ENCODE measurements around the gene HIVEP3.

Gene HIVEP3

GRCh38 chr1:41530411-41530810 is 388.3 kb downstream of the HIVEP3 start:
- no peak for DNase-seq (ENCODE audit: low spot score)

GRCh38 chr1:41529621-41530395 is 388.9 kb downstream of the HIVEP3 start:
- DNase-seq (ENCODE audit: low spot score): no peak

DNA sequence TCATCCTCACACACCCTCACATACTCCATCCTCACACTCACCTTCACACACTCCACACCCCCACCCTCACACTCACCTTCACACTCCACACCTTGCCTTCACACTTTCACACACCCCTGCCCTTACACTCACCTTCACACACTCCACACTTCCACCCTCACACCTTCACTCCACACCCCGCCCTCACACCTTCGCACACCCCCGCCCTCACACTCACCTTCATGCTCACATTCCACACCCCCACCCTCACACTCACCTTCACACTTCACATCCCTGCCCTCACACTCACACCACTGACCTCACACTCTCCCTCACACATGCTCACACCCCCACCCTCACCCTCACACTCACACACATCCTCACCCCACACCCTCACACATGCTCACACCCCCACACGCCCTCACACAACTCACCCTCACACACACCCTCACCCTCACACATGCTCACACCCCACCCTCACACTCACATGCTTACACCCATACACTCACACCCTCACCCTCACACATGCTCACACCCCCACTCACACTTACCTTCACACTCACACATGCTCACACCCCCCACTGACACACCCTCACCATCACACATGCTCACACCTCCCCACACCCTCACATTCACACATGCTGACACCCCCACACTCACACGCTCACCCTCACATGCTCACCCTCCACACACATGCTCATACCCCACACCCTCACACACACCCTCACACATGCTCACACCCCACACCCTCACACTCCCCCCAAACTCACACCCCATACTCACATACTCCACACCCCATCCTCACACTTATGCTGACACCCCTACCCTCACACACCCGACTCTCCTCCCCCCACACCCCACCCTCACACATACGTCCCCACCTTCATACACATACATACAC is 389.8 kb downstream of the HIVEP3 start:
- DNase-seq (ENCODE audit: low spot score): no peak

- DNase-seq (ENCODE audit: low spot score): no peak
Observed at GRCh38 chr1:41528106-41528505, 390.6 kb downstream of the HIVEP3 start.

DNA sequence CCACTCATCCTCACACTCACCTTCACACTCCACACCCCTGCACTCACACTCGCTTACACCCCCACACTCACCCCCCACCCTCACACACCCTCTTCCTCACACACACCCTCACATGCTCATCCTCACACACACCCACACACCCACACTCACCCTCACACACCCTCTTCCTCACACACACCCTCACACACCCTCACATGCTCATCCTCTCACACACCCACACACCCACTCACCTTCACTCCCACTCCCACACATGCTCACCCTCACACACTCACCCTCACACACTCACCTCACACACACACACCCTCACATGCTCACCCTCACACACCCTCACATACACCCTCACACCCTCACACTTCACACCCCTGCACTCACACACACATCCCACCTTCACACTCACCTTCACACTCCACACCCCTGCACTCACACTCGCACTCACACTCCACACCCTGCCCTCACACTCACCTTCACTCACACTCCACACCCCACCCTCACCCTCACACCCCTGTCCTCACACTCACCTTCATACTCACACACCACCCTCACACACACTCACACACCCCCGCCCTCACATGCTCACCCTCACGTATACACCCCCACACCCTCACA is 391.7 kb downstream of the HIVEP3 start:
- DNase-seq (ENCODE audit: low spot score): no peak

DNA sequence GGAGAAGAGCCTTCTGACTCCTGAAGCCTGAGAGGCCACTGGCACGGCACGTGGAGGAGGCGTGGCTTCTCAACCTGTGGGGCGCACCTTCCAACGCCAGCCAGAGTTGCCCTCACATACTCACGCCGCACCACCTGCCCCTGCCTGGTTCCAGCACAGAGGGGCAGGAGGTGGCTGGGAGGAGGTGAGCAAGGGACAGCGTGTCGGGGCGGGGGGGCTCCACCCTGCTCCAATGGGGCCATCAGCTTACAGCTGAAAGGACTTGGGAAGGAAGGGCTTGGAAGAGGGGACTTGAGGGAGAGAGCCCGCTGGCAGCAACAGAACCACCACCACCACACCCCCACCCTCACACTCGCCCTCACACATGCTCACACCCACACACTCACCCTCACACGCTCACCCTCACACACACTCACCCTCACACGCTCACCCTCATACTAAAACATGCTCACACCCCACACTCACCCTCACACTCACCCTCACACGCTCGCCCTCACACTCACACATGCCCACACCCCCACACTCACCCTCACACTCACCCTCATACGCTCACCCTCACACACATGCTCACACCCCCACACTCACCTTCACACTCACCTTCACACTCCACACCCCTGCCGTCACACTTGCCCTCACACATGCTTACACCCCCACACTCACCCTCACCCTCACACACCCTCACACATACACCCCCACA is 392.7 kb downstream of the HIVEP3 start:
- no peak for DNase-seq (ENCODE audit: low spot score)

DNA sequence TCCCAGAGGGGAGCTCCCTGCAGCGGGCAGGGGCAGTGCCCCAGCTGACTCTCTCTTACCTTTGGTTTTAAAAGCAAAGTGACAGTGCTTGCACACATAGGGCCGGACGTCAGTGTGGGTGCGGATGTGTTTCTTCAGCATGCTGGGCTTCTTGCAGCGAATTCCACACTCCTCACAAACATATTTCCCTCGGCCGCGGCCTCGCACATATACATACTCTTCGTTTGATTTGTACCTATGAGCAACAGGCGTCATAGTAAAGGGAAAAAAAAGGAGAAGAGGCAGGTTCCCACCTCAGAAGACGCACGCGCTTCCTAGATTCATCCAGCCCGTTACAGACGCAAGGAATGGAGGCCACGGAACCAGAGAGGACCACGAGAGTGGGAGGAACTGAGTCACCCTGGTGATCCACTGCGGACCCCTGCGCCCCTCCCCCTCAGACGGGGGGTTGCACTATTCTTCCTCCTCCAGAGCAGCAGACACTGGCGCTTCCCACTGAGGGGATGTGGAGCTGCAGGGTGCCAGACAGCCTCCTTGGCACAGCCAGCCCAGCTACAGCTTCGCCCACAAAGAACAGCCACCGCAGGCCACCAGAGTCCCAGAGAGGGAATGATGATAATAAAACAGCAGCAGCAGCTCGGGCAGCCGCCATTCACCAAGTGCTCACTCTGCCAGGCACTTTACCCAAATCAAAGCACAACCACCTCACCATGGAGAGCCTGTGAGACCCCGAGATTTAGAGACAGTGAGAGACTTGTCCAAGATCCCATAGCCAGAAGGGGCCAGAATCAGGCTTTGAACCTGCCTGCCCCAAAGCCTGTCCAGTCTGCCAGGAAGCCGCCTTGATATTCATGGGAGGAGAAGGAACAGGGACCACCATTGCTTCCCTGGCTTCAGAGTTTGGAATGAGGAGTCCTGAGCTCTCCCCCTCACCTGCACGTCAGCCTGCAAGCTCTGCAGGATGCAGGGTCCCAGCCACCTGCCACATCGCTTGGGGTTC is 393.7 kb downstream of the HIVEP3 start:
- DNase-seq (ENCODE audit: low spot score): no peak

DNA sequence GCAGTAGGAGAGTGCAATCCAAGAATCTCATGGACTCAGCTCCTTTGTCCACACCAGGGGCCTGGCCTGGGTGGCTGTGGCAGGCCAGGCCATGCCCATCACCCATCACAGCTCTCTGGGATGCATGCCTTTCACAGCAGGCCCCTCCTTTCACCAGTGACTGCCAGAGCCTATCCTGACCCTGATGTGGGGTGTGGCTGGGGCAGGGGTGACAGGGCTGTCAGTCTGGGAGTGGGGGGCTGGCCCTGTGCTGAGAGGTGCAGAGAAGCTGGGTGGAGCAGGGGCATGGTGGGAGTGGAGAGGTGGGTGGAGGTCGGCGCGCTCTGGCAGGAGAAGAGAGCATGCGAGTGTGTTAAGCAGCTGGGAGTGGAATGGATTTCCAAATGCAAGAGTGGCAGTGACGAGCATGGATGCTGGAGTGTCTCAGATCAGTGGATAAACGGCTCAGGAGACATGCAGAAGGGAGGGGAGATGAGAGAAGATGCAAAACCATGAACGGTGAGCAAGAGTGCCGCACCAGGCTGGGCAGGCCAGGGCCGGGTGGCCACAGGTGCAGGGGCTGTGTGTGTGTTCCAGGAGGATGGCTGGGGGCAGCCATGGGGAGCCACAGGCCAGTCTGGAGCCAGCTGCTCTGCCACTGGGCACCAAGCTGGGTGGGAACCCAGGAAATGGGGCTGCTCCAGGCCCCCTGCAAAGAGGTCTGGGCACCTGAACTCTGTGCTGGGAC is 394.6 kb downstream of the HIVEP3 start:
- DNase-seq (ENCODE audit: low spot score): no peak

GRCh38 chr1:41523071-41523470 is 395.7 kb downstream of the HIVEP3 start:
- DNase-seq (ENCODE audit: low spot score): no peak

DNA sequence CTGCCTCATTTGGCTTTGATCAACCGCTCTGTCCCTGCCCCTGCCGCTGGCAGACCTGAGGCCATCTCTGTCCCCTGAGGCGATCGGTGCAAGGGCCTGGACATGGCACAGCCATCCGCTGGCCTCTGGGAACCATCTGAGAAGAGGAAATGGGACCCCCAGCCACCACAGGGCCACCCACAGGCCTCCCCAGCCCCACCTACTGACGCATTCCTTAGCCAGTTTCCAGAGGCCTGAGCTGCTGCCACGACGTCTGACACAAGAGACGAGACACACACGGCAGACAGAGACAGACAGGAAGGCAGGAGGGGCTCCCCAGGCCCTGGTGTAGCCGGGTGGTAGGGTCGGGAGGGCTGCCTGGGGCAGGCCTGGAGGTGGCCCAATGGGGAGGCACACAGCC is 397.0 kb downstream of the HIVEP3 start:
- no peak for DNase-seq (ENCODE audit: low spot score)

DNA sequence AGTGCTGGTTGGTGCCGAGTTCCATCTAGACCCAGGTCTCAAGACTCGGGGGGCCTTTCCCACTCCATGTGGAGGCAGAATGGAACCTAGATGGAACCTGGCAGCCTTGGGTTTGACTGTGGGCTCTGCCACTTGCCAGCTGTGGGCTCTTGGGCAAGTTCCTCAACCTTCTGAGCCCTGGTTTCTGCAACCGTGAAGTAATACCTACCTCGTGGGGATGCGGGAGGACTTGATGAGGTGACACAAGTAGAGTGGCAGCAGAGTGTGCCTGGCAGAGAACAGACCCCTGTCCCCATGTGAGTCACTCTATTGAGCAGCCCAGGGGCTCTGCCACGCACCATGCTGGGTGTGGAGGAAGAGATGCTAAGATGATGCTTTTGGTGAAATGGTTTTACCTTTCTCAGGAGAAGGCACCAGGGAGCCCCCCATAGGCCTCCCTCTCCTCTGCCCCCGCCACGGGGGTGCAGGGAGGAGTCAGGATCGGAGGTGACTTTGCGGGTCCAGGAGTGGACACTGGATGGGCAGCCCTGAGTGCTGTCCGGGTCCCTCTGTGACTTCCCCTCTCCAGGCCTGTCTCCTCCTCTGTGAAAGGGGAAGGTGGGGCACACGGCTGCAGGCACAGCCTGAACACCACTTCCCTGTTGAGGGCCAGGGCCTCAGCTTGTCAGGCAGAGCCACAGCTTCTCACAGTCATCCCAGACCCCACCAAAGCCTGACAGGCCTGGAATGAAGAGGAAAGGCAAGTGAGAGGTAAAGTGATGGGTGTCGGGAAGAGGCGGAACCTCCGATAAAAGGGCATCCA is 397.6 kb downstream of the HIVEP3 start:
- DNase-seq (ENCODE audit: low spot score): no peak

GRCh38 chr1:41519667-41520066 is 399.1 kb downstream of the HIVEP3 start:
- DNase-seq (ENCODE audit: low spot score): no peak

GRCh38 chr1:41518471-41518870 is 400.3 kb downstream of the HIVEP3 start:
- no peak for DNase-seq (ENCODE audit: low spot score)

DNA sequence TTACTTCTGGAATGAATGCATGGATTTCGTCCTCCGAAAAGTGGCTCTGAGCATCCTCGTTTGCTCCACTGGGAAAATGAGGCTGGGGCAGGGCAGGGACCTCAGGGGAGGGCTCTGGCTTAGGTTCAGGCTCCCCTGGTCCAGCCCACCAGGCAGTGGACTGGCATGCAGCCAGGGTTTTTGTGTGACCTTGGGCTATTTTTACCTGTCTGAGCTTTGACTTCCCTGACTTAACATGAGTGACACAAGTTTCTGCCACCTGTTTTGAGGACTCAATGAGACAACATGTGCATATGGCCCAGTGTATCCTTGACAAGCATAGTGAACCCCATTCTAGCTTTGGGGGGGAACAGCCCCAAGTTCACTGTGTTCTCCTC is 401.7 kb downstream of the HIVEP3 start:
- DNase-seq (ENCODE audit: low spot score): no peak

GRCh38 chr1:41516168-41517061 is 402.3 kb downstream of the HIVEP3 start:
- peak; percentile 63 for DNase-seq (ENCODE audit: low spot score)

DNA sequence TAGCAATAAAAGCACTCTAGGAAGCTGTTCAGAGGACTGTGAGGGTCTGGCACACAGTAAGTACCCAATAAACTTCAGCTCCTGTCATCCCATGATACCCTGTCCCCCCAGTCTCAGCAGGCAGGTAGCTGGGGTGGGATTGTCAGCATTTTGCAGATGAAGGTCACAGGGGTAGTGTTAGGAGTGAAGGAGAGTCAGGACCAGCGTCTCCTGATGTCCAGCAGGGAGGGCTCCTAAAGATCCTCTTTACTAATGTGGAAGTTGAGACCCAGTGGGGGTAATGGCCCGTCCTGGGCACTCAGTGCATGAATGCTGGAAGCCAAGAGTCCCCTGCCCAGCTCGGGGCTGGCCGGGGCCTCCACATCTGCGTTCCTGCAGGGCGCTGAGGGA is 402.9 kb downstream of the HIVEP3 start:
- no peak for DNase-seq (ENCODE audit: low spot score)

GRCh38 chr1:41515131-41515678 is 403.5 kb downstream of the HIVEP3 start:
- DNase-seq (ENCODE audit: low spot score): no peak

DNA sequence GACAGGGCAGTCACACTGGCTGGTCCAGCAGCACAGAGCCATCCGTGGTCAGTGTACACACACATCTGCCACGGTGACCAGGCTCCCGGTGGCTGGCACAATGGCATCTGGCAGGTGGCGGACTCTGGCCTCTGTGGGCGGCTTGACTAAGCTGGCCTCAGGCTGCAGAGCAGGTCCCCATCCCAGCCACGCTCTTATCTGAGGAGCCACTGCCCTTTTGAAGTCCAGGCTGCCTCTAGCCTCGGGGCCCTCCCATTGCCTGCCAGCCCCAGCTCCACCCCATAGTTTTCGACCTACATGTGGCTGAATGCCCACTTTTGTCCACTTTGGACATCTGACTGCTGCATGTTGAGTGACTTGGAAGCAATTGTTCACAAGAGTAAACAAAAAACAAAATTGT is 404.3 kb downstream of the HIVEP3 start:
- DNase-seq (ENCODE audit: low spot score): no peak

All from activated CD4-positive, alpha-beta T cell treated with anti-CD3 and anti-CD28 coated beads, Interleukin-2, Interleukin-4, amounts not matched to agents 100 ng/mL and 50 ng/mL, durations not matched to agents 16 hours and 8 hours (primary cell).